NCI-H146 (cell line): ENCODE data around the gene GP2.

Source experiments
- DNase-seq: peaks from one replicate; lab custom pipeline; 2025; lab: John Stamatoyannopoulos, UW

Gene GP2

DNA sequence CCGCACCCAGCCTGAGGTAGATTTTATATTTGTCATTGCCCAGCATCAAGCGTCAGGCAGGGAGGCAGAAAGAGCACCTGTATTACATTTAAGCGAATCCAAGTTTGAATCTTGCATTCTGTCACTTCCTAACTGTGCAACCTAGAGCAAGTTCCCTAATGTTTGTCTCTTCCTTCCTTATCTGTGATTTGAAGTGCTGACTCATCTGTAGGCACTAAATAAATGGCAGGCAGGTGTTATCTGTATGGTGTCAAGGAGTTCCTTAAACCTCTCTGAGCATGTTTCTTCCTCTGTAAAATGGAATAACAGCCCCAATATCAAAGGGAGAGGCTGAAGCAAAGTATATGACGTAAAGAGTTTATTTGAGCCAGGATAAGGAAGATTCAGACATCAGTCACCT, 24.3 kb downstream of the GP2 start:
- no peak for DNase-seq

DNA sequence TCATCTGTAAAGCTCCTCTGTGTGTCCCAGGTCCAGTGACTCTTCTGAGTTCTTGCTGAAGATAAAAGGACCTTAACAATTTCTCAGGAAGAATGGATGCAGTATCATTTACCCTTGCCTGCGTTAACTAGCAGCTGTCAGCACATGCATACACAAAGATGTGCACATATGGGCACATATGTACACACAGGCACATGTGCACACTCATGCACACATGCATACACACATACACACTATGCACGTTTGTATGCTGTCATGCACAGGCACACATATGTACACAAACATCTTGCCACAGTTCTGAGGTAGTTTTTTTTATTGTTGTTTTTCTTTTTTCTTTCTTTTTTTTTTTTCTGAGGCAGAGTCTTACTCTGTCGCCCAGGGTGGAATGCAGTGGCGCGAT, 24.9 kb downstream of the GP2 start:
- no peak for DNase-seq

DNA sequence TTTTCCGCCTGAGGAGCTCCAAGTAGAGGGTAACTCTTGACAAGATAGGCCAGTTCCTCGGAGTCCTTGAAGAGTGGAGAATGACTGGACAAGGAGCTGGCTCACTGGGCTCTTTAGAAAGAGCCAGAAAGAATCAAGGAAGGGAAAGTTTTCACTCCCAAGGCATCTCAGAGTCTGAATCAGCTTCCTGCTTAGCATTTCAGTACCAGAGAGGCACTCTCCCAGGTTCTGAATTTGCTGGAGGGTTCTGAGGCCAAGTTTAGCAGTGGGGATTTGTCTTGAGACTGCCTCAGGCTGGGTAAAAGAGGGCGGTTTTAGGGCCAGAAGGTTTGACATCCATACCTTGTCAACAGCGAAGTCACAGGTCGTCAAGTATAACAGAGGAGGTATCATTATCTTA, 25.5 kb downstream of the GP2 start:
- no peak for DNase-seq

DNA sequence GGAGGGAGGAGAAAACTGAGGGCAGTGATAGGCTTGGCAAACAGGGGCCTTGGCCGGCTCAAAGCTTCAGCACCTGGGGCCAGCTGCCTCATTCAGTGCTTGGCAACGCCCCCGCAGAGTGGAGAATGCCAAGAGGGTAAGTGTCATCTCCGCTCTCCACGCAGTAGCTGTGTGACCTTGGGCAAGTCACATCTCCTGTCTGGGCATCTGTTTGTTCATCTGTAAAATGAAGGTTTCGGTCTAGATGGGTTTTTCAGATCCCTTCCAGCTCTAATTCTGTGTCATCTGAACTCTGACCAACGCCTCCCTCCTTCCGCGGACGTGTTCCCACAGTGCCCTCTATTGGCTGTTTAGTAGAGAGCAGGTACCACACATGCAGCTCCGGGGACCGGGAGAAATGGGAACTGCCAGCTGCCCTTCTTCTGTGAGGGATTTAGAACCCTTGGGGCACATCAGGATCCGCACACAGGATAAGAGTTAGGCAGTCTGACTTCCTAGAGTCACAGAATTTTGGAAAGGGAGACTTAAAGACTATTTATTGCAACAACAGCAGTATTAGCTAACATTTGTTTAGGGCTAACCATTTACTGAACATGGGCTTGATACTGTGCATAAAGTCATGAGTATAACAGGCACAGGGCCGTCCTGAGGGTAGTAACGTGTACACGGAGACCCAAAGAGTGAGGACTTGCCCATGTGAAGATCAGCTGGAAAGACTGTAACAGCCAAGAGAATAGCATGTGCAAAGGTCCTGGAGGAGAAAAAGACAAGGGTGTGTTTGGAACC, 26.8 kb downstream of the GP2 start:
- peak; percentile 42 for DNase-seq

DNA sequence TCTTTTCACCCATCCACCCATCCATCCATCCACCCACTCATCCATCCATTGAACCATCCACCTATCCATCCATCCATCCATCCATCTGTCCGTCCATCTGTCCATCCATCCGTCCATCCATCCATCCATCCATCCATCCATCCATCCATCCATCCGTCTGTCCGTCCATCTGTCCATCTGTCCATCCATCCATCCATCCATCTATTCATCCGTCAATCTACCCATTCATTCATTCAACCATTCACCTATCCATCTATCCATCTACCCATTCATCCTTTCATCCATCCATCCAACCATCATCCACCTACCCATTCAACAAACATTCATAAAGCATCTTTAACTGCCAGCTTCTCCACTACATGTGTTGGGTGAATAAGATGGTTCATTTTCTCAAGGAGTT, 28.9 kb downstream of the GP2 start:
- no peak for DNase-seq

DNA sequence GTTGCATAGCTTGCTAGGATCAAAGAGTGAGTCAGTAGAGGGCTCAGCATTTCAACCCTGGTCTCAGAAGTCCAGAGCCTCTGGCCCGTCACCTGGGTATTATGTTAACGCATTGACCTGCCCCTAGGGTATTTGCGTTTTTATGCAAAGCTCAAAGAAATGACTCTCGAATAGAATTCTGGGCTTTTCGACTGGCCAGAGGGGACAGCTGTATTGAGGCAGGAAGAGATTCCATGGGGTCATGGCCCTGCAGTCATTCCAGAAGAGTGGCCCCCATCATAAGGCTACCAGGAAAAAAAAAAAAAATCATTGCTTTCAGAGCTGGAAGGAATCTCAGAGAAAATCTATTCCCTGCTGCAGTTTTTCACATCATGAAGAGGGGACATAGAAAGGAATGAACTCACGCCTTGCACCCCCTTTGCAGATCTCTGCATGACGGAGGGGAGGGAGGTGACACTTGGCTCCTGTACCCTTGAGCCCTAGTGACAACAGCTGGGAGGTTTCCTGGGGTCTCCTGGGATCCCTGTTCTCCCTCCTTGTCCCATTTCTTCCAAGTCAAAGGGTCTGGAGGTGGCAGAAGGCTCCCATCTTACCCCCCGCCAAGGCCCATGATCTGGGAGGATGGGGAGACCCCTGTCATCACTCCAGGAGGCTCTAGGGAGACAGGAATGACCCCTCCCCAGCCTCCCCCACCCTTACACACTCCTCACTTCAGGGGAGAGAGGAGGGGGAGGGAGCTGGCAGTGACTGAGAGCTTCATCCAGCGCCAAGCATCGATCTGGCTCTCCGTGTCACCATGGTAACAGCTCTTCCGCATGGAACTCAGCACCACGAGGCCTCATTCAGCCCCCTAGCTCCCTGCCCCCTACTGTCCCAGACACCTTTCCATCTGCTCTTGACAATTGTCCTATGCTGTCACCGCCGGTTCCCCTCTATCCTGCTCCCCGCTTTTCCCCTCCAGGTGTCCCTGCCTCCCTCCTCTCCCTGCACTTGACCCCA, 35.8 kb downstream of the GP2 start:
- no peak for DNase-seq

DNA sequence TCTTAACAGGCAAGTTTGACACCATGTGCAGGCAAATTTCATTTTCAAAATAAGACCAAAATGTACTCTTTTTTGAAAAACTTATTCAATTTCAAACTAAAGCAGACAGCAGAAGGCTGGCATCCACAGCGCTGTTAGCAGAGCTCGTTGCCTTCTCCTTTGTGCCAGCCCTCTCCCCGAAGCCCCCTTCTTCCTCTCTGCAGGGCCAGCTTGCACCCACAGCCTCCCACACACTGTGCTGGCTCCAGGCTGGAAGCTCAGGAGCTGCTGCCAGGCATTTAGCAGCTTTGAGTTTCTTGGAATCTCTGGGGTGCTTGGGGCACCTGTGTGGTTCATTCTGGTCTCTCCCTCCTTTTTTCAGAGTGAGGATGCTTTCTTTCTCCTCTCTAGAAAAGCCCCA, 37.7 kb downstream of the GP2 start:
- DNase-seq, result no peak

DNA sequence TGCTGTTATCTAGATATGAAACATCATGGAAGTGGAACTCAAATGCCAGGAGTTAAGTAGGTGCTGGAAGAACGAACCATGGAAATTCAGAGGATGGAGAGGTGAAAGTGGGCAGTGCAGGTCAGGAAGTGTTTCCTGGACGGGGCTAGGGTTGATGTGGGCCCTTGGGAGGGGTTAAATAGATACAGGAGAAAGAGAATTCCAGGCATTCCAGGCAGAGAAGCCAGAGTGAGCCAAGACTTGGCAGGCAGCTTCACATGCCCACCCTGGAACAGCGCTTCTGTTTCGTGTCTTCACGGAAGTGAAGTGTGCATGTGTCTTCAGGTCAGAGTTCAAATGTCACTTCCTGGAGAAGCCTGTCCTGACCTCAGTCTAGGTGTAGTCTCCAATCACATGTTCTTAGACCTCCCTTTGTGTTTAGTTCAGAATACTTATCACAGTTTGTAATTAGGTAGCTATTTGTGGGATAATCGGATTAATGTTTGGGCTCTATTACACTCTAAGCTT, 41.3 kb downstream of the GP2 start:
- DNase-seq, result no peak

DNA sequence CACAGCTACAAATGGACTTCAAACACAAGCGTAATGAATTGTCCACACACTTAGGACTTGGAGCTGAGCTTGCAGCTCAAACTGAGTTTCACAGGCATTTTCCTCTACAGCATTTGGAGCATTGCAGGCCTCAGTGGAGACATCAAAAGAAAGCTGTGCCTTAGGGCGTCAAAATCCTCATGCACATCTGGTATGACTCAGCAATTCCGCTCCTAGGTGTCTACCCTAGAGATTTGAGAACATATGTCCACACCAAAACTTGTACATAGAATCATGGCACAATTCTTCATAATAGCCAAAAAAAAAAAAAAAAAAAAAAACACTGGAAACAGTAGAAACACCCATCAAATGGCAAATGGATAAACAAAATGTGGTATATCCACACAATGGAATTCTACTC, 47.1 kb downstream of the GP2 start:
- no peak for DNase-seq

DNA sequence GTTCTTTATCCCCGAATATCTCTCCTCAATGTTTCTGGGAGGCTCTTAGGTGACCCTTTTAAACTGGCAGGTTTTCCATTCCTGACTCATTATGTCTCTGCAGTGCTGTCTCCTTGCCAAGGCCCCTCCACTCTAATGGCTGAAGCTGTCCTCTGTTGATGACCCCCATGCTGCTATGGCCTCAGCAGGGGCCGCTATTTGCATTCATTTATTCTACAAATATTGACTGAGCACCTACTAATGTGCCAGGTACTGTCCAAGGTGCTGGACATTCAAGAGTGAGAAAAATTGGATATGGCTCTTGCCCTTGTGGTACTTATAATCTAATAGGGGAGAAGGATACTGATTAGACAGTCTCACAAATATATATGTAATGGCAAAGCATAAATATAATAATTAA, 55.4 kb downstream of the GP2 start:
- DNase-seq, result no peak

DNA sequence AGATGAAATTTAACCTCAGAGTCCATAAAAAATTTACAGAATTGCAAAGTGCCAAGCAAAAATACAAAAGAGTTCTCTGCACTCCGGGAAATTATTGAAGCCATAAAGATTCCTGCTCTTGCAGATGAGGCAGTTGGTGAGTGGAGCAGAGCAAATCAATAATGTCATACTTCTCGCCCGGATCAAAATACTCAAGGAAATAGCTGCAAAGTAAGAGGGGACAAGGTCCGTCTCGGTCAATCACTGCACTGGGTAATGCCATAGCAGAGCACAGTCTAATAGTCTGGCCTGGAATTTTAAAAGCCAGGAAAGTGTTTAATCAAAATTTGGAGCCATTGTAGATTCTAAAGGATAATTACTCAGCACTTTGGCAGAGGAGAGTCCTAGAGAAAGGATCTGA, 58.9 kb downstream of the GP2 start:
- DNase-seq, result no peak

DNA sequence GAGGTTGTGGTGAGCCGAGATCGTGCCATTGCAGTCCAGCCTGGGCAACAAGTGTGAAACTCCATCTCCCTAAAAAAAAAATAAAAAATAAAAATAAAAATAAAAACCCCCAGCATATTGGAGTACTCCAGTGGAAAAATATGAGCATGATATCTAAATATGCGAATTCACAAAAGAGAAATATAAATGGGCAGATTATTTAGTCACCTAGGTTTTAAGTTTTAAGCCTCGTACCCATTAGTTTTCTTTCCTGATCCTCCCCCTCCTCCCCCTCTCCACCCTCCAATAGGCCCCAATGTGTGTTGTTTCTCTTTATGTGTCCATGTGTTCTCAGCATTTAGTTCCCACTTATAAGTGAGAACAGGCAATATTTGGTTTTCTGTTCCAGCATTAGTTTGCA, 62.3 kb downstream of the GP2 start:
- DNase-seq, result no peak

DNA sequence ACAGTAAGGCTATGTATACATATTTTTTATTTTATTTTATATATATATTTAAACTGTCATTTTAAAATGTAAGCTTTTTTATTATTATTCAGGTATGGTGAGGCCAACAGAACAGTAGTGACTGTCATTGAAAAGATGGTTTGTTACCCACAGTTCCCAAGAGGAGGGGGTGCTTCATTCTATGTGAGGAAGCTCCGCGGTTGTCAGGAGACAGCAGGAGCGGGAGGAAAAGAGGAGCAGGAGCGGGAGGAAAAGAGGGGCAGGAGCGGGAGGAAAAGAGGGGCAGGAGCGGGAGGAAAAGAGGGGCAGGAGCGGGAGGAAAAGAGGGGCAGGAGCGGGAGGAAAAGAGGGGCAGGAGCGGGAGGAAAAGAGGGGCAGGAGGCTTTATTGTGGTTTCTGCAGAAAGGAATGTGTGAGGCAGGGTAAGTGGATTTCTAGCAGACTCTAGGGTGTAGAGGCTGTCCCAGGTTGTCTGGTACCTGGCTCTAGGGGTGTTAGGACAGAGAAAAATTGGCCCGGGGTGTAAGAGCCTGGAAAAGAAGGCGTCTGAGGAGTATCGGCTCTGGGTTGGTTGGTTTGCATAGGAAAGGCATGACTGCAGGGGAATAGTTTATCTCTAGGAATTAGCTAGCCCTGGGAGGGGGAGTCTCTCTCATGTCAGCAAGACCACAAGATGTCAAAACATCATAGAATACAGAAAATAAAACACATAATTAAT, 64.0 kb downstream of the GP2 start:
- DNase-seq, result no peak

DNA sequence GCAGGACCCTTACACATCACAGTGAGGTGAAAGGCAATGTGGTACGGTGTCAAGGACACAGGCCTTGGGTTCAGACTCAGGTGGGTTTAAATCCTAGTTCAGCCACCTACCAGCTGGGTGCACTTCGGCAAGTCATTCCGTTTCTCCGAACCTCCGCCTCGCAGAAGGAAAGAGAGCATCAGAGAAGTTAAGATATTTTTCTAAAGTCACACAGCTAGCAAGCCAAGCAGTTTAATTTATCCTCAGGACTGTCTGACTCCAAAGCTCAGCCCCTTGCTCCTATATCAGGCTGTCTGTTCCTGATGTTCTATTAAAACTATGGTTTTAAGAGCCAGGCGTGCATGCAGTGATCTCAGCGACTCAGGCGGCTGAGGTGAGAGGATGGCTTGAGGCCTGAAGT, 65.1 kb downstream of the GP2 start:
- no peak for DNase-seq

DNA sequence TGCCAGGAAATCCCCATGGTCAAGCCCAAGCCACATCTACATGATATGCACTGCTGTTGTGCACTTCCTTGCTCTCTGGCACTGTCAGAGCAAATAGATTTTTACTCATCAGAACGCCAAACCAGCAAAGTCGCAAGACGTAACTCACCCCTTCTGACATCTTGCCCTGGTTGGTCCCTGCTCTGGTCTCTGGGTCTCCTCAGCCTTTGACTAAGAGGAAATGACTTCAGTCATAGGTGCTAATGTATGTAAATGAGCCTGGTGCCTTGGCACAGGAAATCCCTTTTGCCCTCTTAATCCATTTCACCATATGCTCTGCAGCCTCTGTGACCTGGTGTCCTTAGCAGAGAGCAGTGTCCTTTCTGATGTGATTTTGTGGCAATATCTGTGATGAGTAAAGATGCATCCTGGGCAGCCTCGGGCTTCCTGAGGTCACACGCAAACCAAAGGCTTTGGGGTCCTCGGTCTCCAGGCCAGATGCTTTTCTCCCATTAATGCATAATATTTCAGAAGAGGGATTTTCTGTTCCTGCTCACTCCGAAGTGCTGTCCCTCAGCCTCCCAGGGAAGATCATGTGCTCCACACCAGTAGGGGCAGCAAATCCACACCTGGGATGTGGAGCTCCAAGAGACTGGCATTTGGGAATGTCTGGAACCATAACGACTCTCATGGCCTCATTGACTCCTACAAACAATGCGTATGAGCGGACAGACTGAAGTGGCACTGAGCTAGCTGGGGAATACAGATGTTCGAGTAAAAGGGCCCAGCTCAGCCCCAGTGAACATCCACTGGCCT, 66.9 kb downstream of the GP2 start:
- DNase-seq, result no peak
